OCI-LY7 (cell line): ENCODE results near the gene RPL18.

Source experiments
- CTCF ChIP-seq: fragments of 200-600 bp; sonication (generic); conservative IDR thresholded peaks from 2 replicates; pipeline ENCODE4 v1.5.1; 2014; ENCODE audit warnings: mild to moderate bottlenecking, antibody characterized with exemption, low read length, moderate library complexity, mixed read lengths
- EZH2phosphoT487 ChIP-seq: fragments of 200-600 bp; sonication (generic); IDR thresholded peaks from 2 replicates; pipeline ENCODE4 v1.6.1; 2018; ENCODE audit warnings: low read depth, borderline replicate concordance, mild to moderate bottlenecking, mixed run types, antibody characterized with exemption, low read length, moderate library complexity, mixed read lengths

- no peak for TF ChIP-seq CTCF
- no peak for TF ChIP-seq EZH2phosphoT487
These were observed 10.3 kb upstream of the RPL18 start for GRCh38 chr19:48629297-48629598.
